ENCODE data around the gene HOXB5.

HOXB5 gene

GRCh38 chr17:48617471-48618255 is 24.1 kb upstream of the HOXB5 start:
- Histone ChIP-seq H3K27me3 (replicated peaks; ENCODE audit: control insufficient read depth, insufficient read depth, low read length) (peaks cover 8% of the 10 kb centered on the region), H3K4me3 (replicated peaks; ENCODE audit: low read depth, low read length) (no peak overlapping the region), H3K36me3 (ENCODE audit: control insufficient read depth, insufficient read depth, low read length) (no peaks in the 10 kb centered on the region)
- no peak for DNase-seq (ENCODE audit: extremely low read depth, insufficient read length)
- no peak for TF ChIP-seq CTCF (IDR thresholded peaks at IDR 0.05; ENCODE audit: insufficient read depth, low read length, poor library complexity, severe bottlenecking)

GRCh38 chr17:48616717-48617470 is 23.3 kb upstream of the HOXB5 start:
- TF ChIP-seq CTCF (IDR thresholded peaks at IDR 0.05; ENCODE audit: insufficient read depth, low read length, poor library complexity, severe bottlenecking), result no peak
- H3K4me3 ChIP-seq (replicated peaks; ENCODE audit: low read depth, low read length), result no peak overlapping the region

GRCh38 chr17:48615963-48616716 is 22.6 kb upstream of the HOXB5 start:
- Histone ChIP-seq H3K36me3 (ENCODE audit: control insufficient read depth, insufficient read depth, low read length) (no peaks in the 10 kb centered on the region), H3K4me3 (replicated peaks; ENCODE audit: low read depth, low read length) (no peak overlapping the region), H3K27me3 (replicated peaks; ENCODE audit: control insufficient read depth, insufficient read depth, low read length) (peaks cover 8% of the 10 kb centered on the region)
- DNase-seq (ENCODE audit: extremely low read depth, insufficient read length), result no peak
- TF ChIP-seq CTCF (IDR thresholded peaks at IDR 0.05; ENCODE audit: insufficient read depth, low read length, poor library complexity, severe bottlenecking), result no peak

More at GRCh38 chr17:48616717-48617470, 23.3 kb upstream of the HOXB5 start:
- peaks cover 8% of the 10 kb centered on the region for H3K27me3 ChIP-seq (replicated peaks; ENCODE audit: control insufficient read depth, insufficient read depth, low read length)
- no peaks in the 10 kb centered on the region for H3K36me3 ChIP-seq (ENCODE audit: control insufficient read depth, insufficient read depth, low read length)
- DNase-seq (ENCODE audit: extremely low read depth, insufficient read length), result no peak

GRCh38 chr17:48615047-48615962 is 21.7 kb upstream of the HOXB5 start, which contains the start of gene HOXB8:
Gene HOXB8, minus strand, starts transcription at chr17:48615292. Its CDS starts 588 bp downstream, at chr17:48614704.
- Histone ChIP-seq H3K27me3 (replicated peaks; ENCODE audit: control insufficient read depth, insufficient read depth, low read length) (peaks cover 8% of the 10 kb centered on the region), H3K36me3 (ENCODE audit: control insufficient read depth, insufficient read depth, low read length) (no peaks in the 10 kb centered on the region), H3K4me3 (replicated peaks; ENCODE audit: low read depth, low read length) (peak within 1 kb of the TSS; percentile 27)
- DNase-seq (ENCODE audit: extremely low read depth, insufficient read length), result no peak
- no peak for TF ChIP-seq CTCF (IDR thresholded peaks at IDR 0.05; ENCODE audit: insufficient read depth, low read length, poor library complexity, severe bottlenecking)

Measured in GM06990 (cell line).